ENCODE results near the gene MAP6D1.

DNA sequence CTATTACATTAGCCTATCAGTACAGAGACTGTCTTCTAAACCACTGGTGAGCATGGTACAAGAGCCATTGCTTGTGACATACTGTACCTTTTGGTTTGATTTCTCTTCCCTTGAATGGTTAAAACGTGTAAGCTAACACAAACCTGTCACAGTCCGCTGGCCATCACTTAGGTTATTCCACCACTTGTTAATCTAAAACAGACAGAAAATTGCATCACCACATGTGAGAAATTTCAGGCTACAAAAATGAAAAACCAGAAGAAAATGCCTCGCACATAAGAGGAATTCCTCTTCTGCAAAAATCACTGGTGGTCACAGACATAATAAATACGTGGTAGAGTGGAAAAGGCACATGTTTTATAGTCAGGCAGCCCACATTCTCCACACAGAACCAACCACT is 37.2 kb upstream of the MAP6D1 start:
- TF ChIP-seq POLR2A (IDR thresholded peaks at IDR 0.05; ENCODE audit: low read length) = no peak
- no peak for TF ChIP-seq GATA1 (IDR thresholded peaks at IDR 0.05; ENCODE audit: low read depth, low read length)

All from erythroblast (primary cell).